HG03575 (cell line): ENCODE measurements around the gene MEGF10.

Experiments
- ATAC-seq: cut with Tn5 transposase; IDR thresholded peaks from one replicate; pipeline ENCODE4 v1.9.1; 2021; ENCODE audit not compliant: unreplicated experiment, insufficient number of reproducible peaks, low FRiP score; ENCODE audit errors: extremely low read depth

Gene MEGF10

DNA sequence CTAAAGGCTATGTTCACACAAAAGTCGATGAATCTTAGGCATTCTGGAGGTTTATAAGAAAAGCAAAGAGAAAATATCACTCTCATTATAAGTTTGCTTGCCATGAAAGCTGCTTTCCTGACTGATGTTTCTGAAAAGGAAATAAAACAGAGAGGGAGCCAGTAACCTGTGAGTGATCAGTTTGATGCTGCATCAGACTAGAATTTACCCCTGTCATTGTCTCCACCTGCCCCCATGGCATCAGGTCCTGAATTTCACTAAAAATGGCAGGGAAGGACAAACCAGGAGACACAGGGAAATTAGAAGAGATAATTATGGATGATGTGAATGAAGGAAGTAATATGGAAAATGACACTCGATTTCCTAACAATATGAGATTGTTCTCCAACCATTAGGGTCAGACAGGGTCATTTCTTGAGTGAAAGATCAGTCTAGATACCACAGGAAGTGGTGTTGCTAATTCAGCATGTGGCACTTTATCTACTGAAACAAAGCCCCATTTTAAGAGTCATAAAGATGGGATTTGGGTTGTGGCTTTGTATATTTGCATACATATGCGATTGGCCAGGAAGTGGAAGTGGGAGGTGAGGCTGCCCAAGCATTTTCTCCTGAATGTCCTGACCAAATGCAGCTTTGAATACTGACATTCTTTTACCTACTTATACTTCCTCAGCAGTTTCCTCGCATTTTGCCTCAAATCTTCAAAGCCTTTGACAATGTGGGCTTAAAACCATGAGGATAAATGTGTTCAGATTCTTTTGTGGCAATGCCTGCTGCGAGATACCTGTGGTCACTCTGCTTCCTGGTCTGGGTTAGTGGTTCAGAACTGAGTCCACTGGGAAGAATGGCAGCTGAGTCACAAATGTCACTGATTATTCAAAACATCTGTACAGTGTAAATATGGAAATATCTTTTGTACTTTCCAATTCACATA is 29.7 kb downstream of the MEGF10 start:
- ATAC-seq: peak; percentile 96

DNA sequence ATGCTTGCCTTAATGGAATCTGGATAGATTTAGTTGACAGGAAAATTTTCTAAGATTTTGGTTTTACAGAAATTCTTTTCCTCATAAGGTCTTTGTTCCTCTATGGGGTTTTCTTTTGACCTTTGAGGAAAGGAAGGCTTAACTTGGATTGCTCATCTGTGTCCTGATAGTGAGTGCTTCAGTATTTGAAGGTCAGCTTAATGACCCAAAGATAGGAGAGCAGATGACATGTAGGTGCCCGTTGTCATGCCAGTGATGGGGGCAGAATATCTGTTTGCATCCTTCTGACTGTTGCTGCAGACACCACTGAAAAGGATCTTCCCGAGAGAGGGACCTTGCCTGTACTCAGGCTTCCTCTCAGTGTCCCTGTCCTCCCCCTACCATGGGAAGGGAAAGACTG is 30.9 kb downstream of the MEGF10 start:
- no peak for ATAC-seq

DNA sequence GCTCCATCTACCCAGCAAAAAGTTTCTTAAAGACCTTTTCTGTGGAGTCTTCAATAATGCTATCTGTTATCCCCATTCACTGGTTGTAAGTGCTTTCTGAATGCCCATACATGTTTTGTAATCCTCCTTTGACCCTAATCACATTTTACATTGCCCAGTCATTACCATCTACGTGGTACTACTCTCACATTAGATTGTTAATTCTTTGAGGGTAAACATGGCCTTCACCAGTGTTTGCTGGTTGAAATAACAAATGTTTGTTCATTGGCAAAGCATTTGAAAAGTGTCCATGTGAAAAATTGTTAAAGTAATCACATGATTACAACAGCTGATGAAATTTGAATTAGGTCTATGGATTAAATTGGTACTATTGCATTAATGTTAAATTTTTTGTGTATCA is 31.8 kb downstream of the MEGF10 start:
- no peak for ATAC-seq

GRCh38 chr5:127324756-127325155 is 34.2 kb downstream of the MEGF10 start:
- no peak for ATAC-seq

- ATAC-seq: no peak
Measured at GRCh38 chr5:127326431-127326830, 35.8 kb downstream of the MEGF10 start.

- no peak for ATAC-seq
Measured at GRCh38 chr5:127326976-127327755, 36.6 kb downstream of the MEGF10 start.

DNA sequence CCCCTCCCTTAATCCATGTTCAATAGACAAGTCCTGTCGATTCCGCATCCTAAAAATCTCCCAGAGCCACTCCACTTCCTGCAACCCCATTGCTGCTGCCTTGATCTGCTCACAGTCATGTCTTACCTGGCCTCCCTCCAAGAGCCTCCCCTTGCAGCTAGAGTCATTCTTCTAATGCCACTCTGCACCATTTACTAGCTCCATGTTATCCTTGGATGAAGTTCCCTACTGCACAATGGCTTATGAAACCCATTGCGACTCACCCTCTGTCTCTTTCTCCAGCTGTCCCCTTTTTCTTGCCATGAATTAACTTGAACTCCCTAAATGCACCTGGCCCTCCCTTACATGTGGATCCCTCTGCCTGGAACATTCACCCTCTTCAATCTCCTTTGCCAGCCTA is 39.5 kb downstream of the MEGF10 start:
- no peak for ATAC-seq

GRCh38 chr5:127331890-127332649 is 41.5 kb downstream of the MEGF10 start:
- no peak for ATAC-seq

- ATAC-seq: no peak
Measured at GRCh38 chr5:127333483-127333882, 42.9 kb downstream of the MEGF10 start.

DNA sequence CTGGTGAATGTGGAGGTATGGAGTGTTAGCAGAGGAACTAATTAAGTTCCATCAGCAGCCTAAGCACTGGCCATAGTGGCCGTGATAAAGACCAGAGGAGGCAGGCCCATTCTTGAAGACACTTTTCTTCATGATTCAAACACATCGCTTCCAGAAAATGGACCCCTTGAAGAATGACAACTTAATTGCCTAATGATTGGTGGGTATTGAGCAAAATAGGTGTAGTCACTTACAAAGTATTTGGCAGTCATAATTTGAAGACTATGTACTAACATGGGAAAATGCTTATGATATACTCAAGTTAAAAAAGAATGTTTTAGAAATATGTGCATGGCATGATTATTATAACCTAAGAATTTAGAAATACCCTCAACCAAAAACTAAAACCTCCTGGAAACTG is 44.8 kb downstream of the MEGF10 start:
- ATAC-seq: no peak

DNA sequence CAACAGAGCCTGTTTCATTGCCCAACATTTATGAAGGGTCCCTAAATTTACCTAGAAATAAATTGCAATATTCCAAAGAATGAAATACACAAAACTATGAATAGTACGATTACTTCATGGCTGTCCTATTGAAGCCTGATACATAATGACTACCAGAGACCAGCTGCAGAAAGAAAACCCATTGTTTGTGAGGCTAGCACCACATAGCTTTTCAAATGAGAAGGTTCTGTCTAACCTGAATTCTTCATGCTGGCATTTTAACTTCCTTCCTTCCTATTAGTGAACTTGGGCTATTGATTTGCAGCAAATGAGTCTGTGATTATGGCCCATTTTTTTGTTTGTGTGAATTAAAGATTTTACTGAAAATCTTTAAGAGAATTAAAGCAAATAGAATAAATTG is 47.3 kb downstream of the MEGF10 start:
- ATAC-seq: no peak

DNA sequence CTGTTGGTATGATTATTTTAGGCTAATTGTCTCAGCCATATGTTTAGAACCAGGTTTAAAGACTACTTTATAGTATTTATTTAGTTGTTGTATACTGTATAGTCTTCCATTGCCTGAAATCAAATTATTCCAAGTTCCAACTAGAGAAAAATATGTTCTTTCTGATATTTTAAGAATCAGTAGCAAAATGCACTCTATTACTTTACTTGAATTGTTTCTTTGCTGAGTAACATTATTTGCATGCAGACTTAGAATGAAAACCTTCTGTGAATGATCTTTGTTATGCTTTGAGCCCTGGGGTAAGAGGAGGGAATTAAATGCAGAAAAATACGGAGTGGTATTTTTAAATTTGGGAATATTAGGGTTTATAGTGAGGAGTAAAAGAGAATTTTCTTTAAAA is 47.9 kb downstream of the MEGF10 start:
- no peak for ATAC-seq

DNA sequence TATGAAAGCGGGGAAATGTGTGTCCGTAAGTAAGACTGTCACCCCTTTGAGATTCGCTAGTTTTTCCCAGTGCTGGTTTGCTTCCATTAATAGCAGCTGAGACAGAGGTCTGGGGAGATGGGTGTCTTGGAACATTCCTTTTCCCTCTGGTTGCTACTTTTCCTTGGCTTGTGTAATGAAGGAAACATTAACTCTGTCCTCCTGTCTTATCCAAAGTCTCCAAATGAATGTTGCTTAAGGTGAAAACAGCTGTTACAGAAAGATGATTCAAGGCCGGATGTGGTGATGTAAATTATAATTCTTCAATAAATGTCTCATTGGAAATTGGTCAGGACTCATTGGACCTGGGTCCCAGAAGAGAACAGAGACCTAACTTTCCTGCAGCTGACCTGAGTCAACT is 50.0 kb downstream of the MEGF10 start:
- no peak for ATAC-seq

DNA sequence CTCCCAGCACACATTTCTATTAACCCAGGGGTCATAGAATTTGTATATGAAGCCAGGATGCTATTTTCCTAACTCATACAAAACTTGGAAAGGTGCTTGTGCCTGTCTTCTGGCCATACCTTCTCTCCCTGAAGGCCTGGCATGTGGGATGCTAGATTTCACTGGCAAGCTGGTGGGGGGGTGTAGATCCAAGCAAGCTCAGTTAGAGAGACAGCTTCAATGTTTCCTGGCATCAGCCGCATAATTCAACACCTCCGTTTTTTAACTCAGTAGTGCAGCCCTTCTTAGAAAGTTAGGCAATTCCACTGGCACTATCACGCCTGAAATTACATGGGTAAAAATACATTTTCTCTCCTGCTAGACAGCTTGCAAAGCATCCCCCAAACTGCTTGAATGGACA is 51.8 kb downstream of the MEGF10 start:
- no peak for ATAC-seq

DNA sequence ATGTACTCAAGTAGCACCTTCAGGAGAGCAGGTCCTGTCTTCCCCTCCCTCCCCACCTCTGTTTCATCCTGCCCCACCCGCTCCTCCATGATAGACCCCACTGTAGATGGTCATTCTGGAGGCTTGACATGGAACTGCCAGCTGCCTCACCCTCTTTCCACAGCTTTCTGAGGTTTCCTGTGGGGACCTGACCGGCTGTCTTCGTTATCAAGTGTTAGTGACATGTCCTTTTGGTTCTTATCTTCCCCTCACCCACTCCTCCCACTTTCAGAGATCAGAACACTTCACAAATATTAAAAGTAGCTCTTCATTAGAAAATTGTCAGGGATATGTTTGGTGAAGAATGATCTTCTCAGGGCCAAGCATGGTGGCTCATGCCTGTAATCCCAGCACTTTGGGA is 52.7 kb downstream of the MEGF10 start:
- ATAC-seq: no peak

DNA sequence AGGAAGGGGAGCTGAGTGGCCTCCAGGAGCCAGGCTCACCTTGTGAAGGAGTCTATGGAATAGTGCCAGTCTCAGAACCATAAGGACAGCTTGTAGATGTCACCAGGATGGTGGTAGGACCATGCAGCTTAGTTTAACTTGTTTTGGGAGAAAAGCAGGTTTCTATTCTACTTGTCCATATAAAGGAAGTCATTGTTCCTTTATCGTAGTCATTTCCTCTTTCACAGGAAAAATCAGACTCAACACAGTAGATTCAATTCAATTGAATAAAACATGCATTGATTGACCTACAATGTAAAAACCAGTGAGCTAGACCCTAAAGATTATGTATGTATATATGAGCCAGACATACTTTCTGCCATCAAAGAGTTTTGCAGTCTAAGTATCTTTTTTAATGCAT is 53.3 kb downstream of the MEGF10 start:
- no peak for ATAC-seq

DNA sequence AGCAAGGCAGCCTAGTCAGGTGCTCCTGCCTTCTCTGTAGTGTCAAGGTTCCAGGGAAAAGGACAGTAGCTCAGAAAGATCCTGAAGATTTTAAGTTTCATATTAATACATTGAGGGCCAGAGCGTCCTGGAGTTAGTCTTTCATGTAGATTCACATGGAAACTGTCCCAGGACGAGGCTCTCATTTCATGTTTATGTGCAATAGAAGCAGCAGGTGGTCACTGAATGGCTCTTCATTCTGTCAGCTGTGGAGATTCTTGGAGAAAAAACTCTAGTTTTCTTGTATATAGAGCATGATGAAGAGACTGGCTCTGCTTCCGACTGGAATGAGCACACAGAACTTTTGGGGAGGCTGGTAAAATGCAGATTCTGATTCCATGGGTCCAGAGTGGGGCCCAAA is 54.3 kb downstream of the MEGF10 start:
- ATAC-seq: no peak

- ATAC-seq: no peak
Measured at GRCh38 chr5:127351418-127351817, 60.8 kb downstream of the MEGF10 start.

GRCh38 chr5:127352068-127352467 is 61.5 kb downstream of the MEGF10 start:
- ATAC-seq: no peak

GRCh38 chr5:127353327-127353726 is 62.7 kb downstream of the MEGF10 start:
- no peak for ATAC-seq
